Measurements from ENCODE around the gene CARNS1.

DNA sequence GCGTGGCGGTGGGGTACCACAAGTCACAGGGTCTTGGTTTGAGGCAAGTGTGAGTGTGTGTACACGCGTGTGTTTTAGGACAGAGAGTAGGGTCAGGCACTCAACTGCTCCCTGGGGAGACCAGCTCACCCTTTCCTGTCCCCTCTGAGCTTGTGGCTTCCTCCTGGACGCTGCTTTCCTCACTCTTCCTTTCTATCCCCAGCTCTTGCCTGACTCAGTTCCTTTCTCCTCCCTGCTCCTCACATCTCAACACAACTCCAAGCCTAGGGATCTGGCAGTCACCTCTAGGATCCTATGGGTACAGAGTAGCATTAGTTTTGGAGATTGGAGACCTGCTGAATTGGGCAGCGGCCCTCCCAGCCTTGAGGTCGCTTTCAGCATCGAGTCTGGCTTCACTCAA lies 46.2 kb upstream of the CARNS1 start:
- TF ChIP-seq FOXM1 (IDR thresholded peaks at IDR 0.05; ENCODE audit: borderline replicate concordance) (no peak), ARNT (IDR thresholded peaks at IDR 0.05) (no peak), CTBP1 (IDR thresholded peaks at IDR 0.05; ENCODE audit: borderline replicate concordance) (no peak), TARDBP (IDR thresholded peaks at IDR 0.05) (no peak), HDGF (IDR thresholded peaks at IDR 0.05; ENCODE audit: borderline replicate concordance) (no peak), SP1 (IDR thresholded peaks at IDR 0.05) (no peak), BHLHE40 (IDR thresholded peaks at IDR 0.05; ENCODE audit: borderline replicate concordance) (no peak)
